Tibial nerve (tissue), 4 donors: ENCODE measurements around the gene CUZD1.

Experiments used
- EP300 ChIP-seq, 2 donors: sonication (generic); formaldehyde crosslinking; IDR thresholded peaks; one replicate each; pipeline ENCODE4 v1.6.1; 2017; ENCODE audit warnings: antibody characterized with exemption in 2 of 2, mild to moderate bottlenecking in 1 of 2
- POLR2A ChIP-seq, 2 donors: fragments of 450-650 bp; IDR thresholded peaks; one replicate each; pipeline ENCODE4 v1.6.1; 2017; ENCODE audit warnings: antibody characterized with exemption in 2 of 2, mild to moderate bottlenecking in 2 of 2, moderate library complexity in 2 of 2
- TF ChIP-seq, protein P1 (sequence below), 5 experiments: fragments of 200-600 bp in 3 of 5; fragments of 450-650 bp in 2 of 5; sonication (generic) in 3 of 5; IDR thresholded peaks; one replicate each; pipeline ENCODE4 v1.5.1; 2016 to 2019; ENCODE audit warnings: antibody characterized with exemption in 5 of 5, mild to moderate bottlenecking in 3 of 5, moderate library complexity in 2 of 5

DNA sequence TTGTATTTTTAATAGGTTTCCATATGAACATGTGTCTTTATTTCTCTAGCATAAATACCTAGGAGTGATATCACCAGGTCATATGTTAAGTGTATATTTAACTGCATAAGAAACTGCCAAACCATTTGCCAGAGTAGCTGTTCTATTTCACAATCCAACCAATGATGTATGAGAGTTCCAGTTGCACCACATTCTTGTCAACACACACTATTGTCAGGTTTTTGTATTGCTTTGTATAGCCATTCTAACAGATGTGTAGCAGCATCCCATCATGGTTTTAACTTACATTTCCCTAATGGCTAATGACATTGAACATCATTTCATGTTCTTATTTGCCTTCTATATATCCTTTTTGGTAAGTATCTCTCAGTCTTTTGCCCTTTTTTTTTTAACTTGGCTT is 4.1 kb downstream of the CUZD1 start:
- TF ChIP-seq, protein P1, sequence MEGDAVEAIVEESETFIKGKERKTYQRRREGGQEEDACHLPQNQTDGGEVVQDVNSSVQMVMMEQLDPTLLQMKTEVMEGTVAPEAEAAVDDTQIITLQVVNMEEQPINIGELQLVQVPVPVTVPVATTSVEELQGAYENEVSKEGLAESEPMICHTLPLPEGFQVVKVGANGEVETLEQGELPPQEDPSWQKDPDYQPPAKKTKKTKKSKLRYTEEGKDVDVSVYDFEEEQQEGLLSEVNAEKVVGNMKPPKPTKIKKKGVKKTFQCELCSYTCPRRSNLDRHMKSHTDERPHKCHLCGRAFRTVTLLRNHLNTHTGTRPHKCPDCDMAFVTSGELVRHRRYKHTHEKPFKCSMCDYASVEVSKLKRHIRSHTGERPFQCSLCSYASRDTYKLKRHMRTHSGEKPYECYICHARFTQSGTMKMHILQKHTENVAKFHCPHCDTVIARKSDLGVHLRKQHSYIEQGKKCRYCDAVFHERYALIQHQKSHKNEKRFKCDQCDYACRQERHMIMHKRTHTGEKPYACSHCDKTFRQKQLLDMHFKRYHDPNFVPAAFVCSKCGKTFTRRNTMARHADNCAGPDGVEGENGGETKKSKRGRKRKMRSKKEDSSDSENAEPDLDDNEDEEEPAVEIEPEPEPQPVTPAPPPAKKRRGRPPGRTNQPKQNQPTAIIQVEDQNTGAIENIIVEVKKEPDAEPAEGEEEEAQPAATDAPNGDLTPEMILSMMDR (IDR thresholded peaks at IDR 0.05), result no peak
- TF ChIP-seq POLR2A (IDR thresholded peaks at IDR 0.05) (no peak), EP300 (IDR thresholded peaks at IDR 0.05) (no peak)
